GM21515 (cell line): Measurements from ENCODE around the gene RIC8B.
"Not testable (repeated sequence)": the region's sequence is repeated elsewhere in the genome, so short reads cannot be mapped to it uniquely, and the experiment has no call there.

Source experiments
- ATAC-seq: cut with Tn5 transposase; IDR thresholded peaks from one replicate; pipeline ENCODE4 v1.9.1; 2021; ENCODE audit not compliant: unreplicated experiment

The RIC8B gene

DNA sequence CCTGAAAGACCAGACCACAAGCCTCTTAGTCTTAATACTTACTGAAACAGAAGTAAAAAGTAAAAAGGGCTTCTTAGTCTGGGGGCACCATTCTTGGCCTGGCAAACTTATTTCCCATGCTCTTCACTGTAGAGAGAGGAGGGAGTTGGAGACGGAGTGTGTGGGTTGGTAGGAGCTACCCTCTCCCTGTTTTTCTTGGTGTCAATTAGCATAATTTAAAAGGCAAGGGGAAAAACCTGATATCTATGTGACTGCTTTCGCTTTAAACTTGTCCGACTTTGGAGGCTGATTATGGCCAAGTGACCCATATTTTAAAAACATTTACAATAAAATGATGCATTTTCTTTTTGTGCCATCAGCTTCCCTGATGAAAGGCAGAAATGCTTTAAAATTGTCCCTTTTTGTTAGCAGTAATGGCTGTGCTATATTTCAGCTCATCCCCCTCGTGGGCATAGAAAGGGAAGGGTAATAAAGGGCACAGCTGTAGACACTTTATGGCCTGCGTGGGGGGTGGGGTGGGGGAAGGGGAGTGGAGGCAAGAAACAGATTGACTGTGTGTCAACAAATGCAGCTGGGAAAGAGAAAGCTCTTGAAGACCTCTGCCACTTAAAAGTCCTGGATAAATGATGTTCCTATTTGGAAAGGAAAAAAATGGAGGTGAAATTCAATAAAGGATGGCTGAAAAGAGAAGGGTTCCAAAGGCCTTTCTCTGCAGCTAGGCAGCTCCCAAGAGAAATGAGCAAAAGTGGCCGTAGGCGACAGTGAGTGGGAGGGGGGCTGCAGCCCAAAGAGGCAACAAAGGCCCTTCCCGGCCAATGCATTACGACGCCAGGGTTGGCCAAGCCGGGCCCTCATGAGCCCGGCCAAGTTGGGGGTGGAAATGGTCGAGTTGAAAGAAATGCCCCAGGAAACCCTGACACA is 123.8 kb downstream of the RIC8B start:
- no peak for ATAC-seq

- ATAC-seq, result no peak
Observed at GRCh38 chr12:106900554-106900953, 126.1 kb downstream of the RIC8B start.

DNA sequence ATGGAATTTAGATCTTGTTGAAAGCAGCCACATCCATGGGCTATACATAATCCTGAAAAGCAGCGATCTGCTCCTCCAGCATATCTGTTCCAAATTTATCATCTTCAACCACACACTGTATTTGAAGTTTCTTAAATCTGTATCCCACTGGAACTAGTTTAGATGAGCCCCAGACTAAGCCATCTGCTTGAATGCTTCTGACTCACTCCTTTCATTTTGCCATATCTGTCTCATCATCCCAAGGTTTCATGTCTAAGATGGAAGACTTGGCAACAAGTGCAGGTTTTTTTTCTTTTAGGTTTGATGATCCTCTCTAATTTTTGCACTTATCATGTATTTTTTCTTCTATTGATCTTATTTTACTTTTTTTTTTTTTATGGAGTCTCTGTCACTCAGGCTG is 126.8 kb downstream of the RIC8B start:
- no peak for ATAC-seq

DNA sequence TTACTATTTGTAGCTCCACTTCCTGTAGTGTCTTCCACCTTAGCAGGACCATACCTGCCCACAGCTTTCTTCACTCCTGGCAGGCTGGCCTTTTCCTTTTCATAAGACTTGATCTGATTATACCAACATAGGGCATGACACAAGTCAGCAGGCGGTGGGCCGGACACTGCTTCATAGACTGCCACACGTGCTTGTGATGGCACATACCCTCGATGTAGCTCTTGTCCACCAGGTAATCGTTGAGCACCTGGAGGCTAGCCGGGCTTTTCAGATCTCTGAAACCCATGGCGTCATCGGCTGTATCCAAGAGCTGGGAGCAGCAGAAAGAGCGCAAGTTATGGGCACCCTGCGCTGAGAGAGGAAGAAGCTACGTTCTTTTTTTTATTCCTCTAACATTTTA is 127.6 kb downstream of the RIC8B start:
- ATAC-seq, result no peak

GRCh38 chr12:106903241-106903945 is 128.9 kb downstream of the RIC8B start:
- ATAC-seq, result peak; percentile 72

GRCh38 chr12:106906715-106907114 is 132.2 kb downstream of the RIC8B start:
- ATAC-seq, result no peak

DNA sequence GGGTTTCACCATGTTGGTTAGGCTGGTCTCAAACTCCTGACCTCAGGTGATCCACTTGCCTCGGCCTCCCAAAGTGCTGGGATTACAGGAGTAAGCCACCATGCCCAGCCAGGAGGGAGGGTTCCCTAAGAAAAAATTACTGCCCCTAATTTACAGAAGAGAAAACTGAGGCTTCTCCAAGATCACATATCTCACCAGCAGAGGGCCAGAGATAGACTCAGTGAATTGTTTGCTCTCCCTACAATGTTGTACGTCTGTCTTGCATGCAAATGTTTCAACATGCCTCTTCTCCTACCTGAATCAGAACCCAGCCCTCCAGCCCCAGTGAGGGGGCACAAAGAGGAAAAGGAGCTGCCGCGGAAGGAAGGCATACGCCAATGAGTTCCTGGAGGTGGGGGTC is 132.9 kb downstream of the RIC8B start:
- no peak for ATAC-seq

GRCh38 chr12:106907846-106908245 is 133.4 kb downstream of the RIC8B start:
- ATAC-seq, result no peak

- no peak for ATAC-seq
Observed at GRCh38 chr12:106908561-106908960, 134.1 kb downstream of the RIC8B start.

DNA sequence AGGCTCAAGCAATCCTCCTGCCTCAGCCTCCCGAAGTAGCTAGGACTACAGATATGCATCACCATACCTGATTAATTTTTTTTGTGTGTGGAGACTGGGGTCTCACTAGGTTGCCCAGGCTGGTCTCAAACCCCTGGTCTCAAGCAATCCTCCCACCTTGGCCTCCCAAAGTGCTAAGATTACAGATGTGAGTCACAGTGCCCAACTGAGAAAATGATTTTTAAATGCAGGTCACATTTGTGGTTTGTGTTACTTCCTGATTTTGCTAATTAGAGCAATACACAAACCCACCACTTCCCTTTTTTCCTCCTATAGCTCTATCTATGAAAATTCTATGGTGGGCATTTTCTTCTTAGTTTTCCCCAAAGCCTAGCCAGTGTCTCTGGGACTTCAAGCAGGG is 135.7 kb downstream of the RIC8B start:
- peak; percentile 55 for ATAC-seq

DNA sequence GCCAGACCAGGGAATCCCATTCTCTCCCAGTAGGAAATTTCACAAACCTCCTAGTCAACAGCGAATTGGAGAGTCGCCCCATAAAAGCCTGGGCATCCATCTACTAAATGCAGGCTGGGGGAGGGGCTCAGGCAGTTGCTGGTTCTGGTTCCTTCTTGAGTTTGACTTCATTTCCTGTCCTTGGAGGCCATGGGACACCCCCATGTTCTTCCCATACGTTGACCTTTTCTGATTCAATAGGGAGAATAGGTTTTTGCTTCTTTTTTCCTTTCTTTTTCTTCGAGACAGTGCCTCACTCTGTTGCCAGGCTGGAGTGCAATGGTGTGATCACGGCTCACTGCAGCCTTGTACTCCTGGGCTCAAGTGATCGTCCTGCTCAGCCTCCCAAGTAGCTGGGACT is 137.1 kb downstream of the RIC8B start:
- ATAC-seq, result no peak

DNA sequence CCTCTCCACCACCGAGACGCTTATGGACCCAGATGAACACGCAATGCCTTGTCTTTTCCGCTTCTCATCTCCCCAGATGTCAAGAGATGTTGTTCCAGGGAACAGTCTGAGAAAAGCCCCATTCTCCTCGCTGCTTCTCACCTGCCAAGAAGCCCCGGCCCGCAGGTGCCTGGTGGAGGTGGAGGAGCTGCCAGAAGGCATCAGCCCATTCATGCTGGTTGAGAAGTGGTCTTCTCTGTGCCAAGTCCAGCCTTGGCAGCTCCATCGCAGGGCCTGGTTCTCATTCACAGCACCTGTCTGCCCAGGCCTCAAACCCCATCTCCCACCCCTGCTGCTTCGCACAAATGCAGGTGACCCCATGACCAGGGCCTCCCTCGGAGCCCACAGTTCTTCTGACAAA is 139.0 kb downstream of the RIC8B start:
- ATAC-seq, result no peak

DNA sequence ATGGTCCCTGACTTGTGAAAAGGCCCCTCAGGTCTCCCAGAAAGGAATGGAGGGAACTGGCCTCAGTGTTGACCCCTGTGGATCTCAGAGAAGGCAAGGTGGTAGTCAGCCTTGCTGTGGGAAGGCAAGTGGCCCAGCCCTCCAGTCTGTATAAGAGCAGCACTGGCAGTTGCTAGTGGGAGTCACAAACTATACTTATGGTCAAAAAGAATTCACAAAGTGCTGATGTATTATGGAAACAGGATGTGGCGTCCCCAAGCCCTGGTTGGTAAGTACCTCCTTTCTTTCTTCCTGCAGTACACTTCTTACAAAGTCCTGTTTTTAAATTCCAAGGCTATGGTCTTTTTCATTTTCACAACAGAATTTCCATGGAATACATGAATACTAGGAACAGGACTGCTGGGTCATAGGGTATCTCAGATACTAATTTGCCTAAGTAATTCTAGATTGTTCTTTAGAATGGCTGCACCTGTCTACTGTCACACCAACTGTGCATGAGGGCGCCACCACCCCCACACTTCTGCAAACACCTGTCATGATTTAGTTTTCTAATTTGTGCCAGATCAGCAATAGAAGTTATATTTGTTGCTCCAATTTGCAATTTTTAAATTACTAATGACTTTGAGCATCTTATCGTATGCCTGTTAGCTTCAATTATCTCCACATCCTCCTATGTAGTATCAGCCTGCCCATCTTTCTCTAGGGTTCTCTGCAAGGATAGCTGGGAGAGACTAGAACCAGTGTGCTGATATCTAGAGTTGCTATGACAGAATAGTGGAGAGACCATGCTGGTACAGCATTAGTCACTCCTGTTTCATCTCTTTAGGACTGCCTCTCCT is 140.5 kb downstream of the RIC8B start:
- ATAC-seq, result peak; percentile 43

DNA sequence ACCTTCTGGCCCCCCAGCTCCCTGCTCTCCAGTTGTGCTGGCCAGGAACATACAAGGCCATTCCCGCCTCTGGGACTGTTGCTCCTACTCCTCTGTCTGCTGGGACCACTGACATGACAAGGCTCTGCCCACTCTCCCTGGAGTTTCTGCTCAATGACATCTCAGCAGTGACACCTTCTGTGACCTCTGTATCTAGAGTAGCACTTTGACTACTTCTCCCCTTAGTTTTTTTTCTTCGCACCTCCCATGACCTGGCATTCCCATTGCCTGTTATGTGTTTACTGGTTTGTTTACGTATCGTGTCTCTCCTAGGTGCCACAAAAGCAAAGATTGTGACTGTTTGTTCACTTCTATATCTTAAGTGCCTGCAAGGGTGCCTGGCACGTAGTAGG is 141.1 kb downstream of the RIC8B start:
- no peak for ATAC-seq

DNA sequence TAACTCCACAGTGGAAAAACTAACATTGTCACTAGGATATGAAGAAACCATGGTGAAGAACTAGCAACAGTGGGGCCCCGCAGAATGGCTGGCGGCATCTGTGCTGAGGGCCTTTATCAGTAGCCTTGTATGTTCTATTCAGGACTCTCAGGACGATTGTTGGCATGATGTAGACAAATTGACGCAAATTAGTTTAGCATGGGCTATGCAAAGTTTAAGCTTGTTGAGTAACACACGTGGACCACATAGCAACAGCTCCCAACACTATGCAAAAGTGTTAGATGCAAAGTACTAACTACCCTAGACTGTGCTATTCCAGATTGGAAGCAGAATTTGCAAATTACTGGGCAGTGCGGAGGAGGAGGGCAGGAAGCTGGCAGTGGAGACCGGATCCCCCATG is 143.0 kb downstream of the RIC8B start:
- ATAC-seq, result no peak

DNA sequence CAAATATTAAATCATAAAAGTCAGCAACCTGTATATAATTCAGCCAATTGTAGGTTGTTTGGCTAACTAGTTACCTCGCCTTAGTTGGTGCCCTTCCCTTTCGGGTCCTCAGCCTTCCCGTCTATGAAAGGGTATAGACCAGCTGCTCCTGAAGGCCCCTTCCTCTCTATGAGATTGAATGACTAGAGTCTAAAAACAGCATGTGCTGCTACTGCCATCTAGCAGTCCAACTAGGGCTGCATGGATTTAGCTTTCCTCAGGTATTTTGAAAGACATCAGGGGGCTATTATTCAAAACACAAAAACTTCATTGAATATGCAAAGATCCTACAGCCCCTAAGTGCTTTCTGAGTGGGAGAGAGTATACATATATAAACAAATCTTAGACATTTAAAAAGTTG is 144.3 kb downstream of the RIC8B start:
- ATAC-seq, result no peak

DNA sequence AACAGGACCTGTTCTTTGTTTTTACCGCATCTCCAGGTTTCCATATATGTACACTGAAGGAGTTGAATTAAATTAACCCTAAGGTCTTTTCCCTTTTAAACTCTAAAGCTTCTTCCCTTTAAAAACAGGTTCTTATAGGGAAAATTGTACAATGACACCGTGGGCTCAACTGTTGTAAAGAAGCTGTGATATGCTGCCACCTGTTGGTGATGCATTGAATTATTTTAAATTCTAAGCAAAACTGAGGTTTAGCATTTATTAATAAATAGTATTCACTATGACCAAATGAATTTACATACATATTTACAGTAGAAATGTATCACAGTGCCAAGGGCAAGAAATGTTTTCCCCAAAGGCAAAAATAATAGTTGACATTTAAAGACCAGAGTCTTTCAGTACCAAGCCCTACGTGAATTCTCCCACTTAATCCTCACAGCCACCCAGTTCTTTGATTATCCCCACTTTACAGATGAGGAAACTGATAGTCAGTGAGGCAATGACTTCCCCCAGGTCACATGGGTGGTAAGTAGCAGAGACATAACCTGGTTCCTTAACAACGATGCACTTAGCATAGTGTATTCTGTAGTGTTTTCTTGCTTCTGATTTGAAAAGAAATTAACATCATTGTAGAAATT is 145.5 kb downstream of the RIC8B start:
- ATAC-seq, result no peak

DNA sequence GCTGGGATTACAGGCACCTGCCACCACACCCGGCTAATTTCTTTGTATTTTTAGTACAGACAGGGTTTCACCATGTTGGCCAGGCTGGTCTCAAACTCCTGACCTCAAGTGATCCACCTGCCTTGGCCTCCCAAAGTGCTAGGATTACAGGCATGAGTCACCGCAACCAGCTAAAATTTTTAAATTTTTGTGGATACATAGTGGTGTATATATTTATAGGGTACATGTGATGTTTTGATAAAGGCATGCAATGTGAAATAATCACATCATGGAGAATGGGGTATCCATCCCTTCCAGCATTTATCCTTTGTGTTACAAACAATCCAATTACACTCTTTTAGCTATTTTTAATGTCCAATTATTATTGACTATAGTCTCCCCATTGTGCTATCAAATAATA is 147.5 kb downstream of the RIC8B start:
- ATAC-seq, result not testable (repeated sequence)

DNA sequence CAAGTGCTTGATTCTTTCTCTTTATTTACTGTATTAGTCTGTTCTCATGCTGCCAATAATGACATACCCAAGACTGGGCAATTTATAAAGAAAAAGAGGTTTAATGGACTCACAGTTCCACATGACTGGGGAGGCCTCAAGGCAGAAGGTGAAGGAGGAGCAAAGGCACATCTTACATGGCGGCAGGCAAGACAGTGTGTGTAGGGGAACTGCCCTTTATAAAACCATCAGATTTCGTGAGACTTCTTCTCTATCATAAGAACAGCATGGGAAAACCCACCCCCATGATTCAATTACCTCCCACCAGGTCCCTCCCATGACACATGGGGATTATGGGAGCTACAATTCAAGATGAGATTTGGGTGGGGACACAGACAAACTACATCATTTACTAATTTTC is 149.1 kb downstream of the RIC8B start:
- ATAC-seq, result not testable (repeated sequence)

DNA sequence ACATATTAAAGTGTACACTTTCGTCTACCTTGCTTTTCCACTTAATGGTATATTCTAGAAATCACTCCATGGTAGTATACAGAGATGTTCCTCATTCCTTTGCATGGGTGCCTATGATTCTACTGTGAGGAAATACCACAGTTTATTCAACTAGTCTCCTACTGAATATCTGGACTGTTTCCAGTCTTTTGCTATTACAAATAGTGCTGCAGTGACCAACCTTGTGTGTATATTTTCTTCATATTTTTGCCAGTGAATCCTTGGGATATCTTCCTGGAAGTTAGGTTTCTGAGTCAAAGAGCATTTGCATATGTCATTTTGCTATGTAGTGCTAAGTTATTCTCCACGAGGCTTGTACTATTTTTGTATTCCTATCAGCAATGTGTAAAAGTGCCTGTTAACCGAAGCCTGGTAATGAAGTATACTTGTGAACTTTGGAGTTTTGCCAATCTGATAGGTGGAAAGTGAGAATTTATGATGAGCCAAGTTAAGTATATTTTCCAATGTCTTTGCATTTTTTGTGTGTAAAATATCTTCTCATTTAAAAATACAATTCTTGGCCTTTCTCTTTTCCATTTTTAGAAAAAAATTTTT is 149.9 kb downstream of the RIC8B start:
- no peak for ATAC-seq

DNA sequence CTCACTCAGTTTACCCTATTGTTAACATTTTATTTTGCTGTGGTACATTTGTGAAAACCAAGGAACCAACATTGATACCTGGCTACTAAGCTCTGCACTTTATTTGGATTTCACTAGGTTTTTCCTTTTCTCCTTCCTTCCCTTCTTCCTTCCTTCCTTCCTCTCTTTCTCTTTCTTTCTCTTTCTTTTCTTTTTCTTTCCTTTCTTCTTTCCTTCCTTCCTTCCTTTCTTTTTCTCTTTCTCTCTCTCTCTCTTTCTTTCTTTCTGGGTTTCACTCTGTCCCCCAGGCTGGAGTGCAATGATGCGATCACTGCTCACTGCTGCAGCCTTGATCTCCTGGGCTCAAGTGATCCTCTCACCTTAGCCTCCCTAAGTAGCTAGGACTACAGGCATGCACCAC is 152.2 kb downstream of the RIC8B start:
- ATAC-seq, result no peak
